K562 (cell line): Measurements from ENCODE around the gene PICK1.

Experiments used
- CTCF ChIP-seq, 3 experiments: IDR thresholded peaks in 2 of 3; conservative IDR thresholded peaks in 1 of 3; 2 replicates each; pipeline ENCODE4 v1.5.1; 2011 to 2012; ENCODE audit warnings: low read length in 3 of 3, mild to moderate bottlenecking in 3 of 3, control low read depth in 2 of 3, improper control_type of control experiment in 1 of 3, inconsistent platforms in 1 of 3, low read depth in 1 of 3, mixed read lengths in 1 of 3, moderate library complexity in 1 of 3; ENCODE audit not compliant: insufficient read depth in 2 of 3
- DMBX1 ChIP-seq: fragments of 250-450 bp; sonication (Bioruptor Pico); IDR thresholded peaks from 2 replicates; pipeline ENCODE4 v1.8.0; 2022; ENCODE audit warnings: inconsistent platforms, mild to moderate bottlenecking, moderate library complexity, borderline replicate concordance
- ZBTB26 ChIP-seq: fragments of 450-650 bp; formaldehyde crosslinking; IDR thresholded peaks from 2 replicates; pipeline ENCODE4 v1.4.0; 2022; ENCODE audit warnings: missing genetic modification characterization
- ZHX1 ChIP-seq: fragments of 150-350 bp; conservative IDR thresholded peaks from 2 replicates; pipeline ENCODE4 v1.6.1; 2014; ENCODE audit warnings: low read length
- ZNF253 ChIP-seq: fragments of 250-450 bp; sonication (Bioruptor Pico); conservative IDR thresholded peaks from 2 replicates; pipeline ENCODE4 v1.6.1; 2021; ENCODE audit warnings: mild to moderate bottlenecking
- ZNF274 ChIP-seq: IDR thresholded peaks from 2 replicates; pipeline ENCODE4 v1.6.1; 2011; ENCODE audit warnings: low read depth, mild to moderate bottlenecking, low read length, moderate library complexity, borderline replicate concordance

- TF ChIP-seq DMBX1 (no peak), CTCF (IDR thresholded peaks at IDR 0.05 in 2 of 3, conservative IDR thresholded peaks at IDR 0.05 in 1 of 3; ENCODE audit: insufficient read depth in 2 of 3, low read depth in 1 of 3, low read length in 3 of 3) (no peak), ZNF274 (no peak), ZBTB26 (CRISPR knock-in tag) (no peak), ZHX1 (no peak), ZNF253 (CRISPR knock-in tag) (no peak)
Measured at GRCh38 chr22:38108561-38109319, 51.5 kb downstream of the PICK1 start.
